GM19455 (cell line): ENCODE data around the gene MAML1.
A peak's percentile ranks its signal among the peaks of the same experiment; 100 is the strongest.
"Not testable (repeated sequence)": the region's sequence is repeated elsewhere in the genome, so short reads cannot be mapped to it uniquely, and the experiment has no call there.

Experiments used
- ATAC-seq: cut with Tn5 transposase; IDR thresholded peaks from one replicate; pipeline ENCODE4 v1.9.1; 2021; ENCODE audit not compliant: unreplicated experiment

Gene MAML1

DNA sequence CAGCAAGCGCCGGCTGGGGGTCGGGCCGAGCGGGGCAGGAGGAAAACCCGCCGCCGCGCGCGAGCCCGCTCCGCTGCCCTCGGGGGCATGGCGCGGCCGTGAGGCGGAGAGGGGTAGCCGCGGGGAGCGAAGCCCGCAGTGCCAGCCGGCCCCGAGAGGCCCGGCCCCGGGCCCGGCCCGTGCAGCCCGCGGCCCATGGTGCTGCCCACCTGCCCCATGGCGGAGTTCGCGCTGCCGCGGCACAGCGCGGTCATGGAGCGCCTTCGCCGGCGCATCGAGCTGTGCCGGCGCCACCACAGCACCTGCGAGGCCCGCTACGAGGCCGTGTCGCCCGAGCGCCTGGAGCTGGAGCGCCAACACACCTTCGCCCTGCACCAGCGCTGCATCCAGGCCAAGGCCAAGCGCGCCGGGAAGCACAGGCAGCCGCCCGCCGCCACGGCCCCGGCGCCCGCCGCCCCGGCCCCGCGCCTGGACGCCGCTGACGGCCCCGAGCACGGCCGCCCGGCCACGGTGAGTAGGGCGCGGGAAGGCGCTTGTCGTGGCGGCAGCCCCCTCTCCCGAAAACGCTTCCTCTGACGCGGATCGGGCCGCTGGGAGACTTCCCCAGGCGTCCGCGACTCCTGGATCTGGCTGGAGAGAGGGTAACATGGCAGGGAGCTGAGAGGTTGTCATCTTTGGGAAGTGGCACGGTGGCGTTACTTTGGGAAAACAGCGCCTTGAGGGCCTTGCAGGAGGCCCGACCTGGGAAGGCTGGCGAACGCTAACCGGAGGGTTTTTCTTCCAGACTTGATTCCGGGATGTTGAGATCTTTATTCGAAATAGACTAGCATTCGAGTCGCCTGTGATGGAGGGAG is 523 bp downstream of the MAML1 start:
- peak; percentile 37 for ATAC-seq

DNA sequence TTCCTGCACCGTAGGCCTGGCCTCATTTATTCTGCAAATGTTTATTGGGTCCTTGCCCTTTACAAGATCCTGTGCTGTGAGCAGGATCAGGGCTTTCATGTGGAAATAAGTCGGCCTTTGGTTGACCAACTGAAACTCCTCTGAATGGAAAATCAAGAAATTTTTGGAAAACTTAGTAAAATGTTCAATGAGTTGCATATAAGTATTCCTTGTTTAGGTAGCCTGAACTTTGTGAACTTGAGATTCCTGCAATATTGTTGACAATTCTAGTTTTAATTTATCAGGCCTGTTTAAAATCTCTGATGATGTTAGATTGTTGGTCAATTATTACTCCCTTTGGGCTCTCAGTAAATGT is 1.1 kb downstream of the MAML1 start:
- no peak for ATAC-seq

GRCh38 chr5:179734536-179735164 is 2.0 kb downstream of the MAML1 start:
- no peak for ATAC-seq

DNA sequence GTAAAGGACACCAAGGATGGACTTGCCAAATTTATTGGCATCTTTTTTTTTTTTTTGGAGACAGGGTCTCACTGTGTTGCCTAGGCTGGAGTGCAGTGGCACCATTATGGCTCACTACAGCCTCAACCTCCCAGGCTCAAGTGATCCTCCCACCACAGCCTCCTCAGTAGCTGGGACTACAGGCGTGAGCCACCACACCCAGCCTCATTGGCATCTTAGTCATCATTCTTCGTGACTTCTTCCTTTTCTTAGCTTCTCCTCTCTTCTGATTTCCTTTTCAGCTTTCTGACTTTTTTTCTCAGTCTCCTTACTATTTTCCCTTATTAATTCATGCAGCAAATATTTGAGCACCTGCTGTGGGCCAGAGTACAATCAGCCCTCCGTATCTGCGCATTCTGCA is 6.1 kb downstream of the MAML1 start:
- no peak for ATAC-seq

GRCh38 chr5:179744106-179744505 is 11.5 kb downstream of the MAML1 start:
- ATAC-seq, result not testable (repeated sequence)

GRCh38 chr5:179746872-179747271 is 14.2 kb downstream of the MAML1 start:
- ATAC-seq, result no peak

DNA sequence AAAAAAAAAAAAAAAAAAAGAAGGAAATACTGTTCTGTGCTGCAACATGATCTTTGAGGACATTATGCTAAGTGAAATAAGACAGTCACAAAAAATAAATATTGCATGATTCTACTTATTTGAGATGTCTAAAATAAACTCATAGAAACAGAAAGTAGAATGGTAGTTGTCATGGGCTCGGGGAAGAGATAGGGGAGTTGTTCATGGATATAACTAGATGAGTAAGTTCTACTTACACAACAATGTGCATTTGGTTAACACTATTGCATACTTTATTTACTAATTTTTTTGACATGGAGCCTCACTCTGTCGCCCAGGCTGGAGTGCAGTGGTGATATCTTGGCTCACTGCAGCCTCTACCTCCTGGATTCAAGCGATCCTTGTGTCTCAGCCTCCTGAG is 15.2 kb downstream of the MAML1 start:
- no peak for ATAC-seq

- ATAC-seq, result no peak
Measured at GRCh38 chr5:179749857-179750508, 17.4 kb downstream of the MAML1 start.

- ATAC-seq, result no peak
Measured at GRCh38 chr5:179753971-179754370, 21.3 kb downstream of the MAML1 start.

DNA sequence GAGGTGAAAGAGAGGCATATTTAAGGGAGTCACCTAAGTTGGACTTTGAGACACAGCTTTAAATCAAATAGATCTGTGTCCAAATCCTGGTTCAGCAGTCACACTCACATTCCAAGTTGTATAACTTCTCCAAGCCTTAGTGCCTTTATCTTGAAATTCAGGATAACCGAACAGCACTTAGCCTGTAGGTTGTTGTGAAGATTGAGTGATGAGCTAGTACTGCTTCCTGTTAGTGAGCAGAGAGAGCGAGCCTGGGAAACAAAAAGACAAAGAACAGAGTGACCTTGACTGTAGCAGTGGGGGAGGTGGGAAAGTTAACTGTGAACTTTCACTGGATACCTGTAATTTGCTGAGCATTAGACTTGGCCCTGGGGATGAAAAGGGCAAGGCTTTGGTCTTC is 22.4 kb downstream of the MAML1 start:
- ATAC-seq, result no peak

DNA sequence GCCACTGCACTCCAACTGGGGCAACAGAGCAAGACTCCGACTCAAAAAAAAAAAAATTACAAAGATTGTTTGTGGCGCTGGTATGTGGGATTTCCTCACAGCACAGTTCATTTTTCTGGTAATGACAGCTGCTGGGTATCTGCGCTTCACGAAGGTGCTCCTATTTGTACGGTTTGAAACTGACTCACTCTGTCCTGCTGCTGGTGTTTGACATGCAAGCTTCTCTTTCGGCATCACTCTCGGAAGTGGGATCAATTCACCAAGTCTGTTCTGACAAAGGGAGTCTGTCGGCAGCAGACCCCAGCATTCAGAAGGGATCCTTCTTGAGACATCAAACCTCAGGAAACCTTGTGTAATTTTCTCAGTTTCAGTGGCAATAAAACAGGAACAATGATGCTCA is 26.3 kb downstream of the MAML1 start:
- ATAC-seq, result no peak

GRCh38 chr5:179759581-179760551 is 27.2 kb downstream of the MAML1 start:
- ATAC-seq, result peak; percentile 39

- no peak for ATAC-seq
Measured at GRCh38 chr5:179762079-179762780, 29.6 kb downstream of the MAML1 start.

DNA sequence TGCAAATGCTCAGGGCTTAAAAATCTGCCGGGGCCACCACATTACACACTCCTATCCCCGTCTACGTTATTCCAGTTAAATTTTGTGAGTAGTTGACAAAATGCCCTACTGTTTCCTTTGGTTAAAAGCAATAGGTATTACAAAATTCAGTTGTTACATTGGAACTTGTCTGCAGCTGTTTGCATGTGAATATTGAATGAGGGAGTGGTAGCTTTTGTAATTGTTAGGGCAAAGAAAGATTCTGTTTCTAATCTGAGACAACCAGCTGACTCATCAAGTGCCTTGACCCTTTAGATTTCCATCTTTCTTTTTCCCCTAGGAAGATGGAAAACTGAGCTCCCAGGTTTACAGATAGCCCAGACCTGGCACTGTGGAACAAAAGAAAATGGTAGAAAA is 30.2 kb downstream of the MAML1 start:
- no peak for ATAC-seq

- no peak for ATAC-seq
Measured at GRCh38 chr5:179763215-179763945, 30.8 kb downstream of the MAML1 start.

DNA sequence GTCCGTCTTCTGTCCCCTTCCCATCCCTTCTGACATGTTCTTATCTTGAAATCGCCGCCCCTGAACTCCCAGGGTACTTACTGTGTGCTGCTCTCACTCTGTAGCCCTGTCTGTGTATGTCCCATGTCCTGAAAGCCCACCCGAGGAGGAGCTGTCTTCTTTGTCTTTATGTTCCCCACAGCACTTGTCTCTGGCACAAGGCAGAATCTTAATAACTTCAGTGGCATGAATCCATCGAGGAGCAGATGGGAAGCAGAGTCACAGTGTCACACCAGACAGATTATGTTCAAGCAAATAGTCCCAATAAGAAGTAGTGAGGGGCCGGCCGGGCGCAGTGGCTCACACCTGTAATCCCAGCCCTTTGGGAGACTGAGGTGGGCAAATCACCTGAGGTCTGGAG is 31.4 kb downstream of the MAML1 start:
- no peak for ATAC-seq

DNA sequence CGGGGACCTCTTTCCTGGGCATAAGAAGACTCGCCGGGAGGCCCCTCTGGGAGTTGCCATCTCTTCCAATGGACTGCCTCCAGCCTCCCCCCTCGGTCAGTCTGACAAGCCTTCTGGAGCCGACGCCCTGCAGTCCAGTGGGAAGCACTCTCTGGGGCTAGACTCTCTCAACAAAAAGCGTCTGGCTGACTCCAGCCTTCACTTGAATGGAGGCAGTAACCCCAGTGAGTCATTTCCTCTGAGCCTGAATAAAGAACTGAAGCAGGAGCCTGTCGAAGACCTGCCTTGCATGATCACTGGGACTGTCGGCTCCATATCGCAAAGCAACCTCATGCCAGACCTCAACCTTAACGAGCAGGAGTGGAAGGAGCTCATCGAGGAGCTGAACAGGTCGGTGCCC is 32.8 kb downstream of the MAML1 start:
- ATAC-seq, result no peak

DNA sequence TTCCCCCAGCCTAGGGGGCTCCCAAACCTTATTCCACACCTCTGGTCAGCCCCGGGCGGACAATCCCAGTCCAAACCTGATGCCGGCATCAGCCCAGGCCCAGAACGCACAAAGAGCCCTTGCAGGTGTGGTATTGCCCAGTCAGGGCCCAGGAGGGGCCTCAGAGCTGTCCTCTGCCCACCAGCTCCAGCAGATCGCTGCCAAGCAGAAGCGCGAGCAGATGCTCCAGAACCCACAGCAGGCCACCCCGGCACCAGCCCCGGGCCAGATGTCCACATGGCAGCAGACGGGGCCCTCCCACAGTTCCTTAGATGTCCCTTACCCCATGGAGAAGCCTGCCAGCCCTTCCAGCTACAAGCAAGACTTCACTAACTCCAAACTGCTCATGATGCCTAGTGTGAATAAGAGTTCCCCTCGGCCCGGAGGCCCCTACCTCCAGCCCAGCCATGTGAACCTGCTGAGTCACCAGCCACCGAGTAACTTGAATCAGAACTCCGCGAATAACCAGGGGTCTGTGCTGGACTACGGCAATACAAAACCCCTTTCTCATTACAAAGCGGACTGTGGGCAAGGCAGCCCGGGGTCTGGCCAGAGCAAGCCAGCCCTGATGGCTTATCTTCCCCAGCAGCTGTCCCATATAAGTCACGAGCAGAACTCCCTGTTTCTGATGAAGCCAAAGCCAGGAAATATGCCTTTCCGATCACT is 33.6 kb downstream of the MAML1 start:
- ATAC-seq, result no peak
